HG03039 (cell line): ENCODE data around the gene POLR2C.
"Not testable (repeated sequence)": the region's sequence is repeated elsewhere in the genome, so short reads cannot be mapped to it uniquely, and the experiment has no call there.

Experiments
- ATAC-seq: cut with Tn5 transposase; IDR thresholded peaks from one replicate; pipeline ENCODE4 v1.9.1; 2021; ENCODE audit warnings: mild to moderate bottlenecking, moderate library complexity; ENCODE audit not compliant: unreplicated experiment

The POLR2C gene

DNA sequence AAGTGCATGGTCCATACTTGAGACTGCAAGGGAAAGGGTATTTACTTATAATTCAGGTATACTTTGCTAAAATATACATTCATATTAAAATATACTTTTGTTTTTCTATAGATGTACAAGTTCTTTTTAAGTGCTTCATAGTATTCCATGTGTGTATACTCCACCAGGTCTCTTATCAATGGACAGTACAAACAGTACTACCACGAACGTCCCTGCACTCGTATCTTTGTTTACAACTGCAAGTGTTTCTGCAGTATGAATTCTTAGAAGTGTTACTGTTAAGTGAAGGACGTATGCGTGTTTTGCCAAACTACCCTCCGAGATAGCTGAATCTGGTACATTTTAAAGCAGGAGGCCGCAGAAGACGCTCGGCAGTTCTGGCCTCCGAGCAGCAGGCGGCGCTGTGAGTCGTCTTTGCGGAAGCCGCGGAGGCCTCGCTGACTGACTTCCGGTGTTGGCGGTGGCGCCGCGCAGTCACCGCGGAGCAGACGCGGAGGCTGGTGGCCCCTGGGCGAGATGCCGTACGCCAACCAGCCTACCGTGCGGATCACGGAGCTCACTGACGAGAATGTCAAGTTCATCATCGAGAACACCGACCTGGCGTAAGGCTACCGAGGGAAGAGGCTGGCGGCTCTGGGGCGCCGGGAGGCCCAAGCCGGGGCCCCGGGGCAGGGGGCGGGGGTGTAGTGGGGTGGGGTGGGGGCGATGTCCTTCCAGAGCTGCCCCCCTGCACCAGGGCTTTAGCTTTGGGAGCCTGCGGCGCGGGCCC, at the start of gene POLR2C:
Gene POLR2C, plus strand, starts transcription at position 471 of the 769 bp plus-strand sequence. Its CDS starts 46 bp downstream, at position 517.
- no peak for ATAC-seq

DNA sequence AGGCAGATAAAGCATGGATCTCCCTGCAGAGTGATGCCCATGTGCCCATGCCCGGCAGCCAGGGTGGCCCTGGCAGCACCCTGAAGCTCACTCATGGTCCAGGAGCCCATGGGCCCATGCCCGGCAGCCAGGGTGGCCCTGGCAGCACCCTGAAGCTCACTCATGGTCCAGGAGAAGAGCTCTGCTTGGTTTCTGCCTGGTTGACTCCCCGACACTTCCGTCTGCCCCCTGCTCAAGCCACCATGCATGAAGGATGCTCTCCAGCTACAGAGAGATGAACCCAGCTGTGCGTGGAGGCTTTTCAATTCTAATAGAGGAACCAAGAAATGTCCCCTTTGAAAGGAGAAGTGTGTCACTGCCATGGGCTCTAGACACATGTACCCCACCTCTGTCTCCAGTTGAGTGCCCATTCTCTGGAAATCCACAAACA, 49.2 kb upstream of the POLR2C start:
- no peak for ATAC-seq

DNA sequence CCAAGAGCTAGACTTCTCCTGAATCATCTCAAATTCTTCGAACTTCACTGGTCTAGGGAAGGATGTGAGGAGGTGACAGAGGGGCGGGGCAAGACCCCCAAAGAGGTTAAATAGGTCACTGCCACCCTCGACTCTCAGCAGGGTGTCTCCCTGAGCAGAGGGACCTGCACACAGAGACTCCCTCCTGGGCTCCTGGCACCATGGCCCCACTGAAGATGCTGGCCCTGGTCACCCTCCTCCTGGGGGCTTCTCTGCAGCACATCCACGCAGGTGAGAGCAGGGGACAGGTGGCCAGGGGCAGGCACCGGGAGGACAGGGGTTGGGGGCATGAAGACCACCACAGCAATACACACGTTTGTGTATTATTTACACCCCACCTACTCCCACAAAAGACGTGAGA, 48.7 kb upstream of the POLR2C start:
- no peak for ATAC-seq

DNA sequence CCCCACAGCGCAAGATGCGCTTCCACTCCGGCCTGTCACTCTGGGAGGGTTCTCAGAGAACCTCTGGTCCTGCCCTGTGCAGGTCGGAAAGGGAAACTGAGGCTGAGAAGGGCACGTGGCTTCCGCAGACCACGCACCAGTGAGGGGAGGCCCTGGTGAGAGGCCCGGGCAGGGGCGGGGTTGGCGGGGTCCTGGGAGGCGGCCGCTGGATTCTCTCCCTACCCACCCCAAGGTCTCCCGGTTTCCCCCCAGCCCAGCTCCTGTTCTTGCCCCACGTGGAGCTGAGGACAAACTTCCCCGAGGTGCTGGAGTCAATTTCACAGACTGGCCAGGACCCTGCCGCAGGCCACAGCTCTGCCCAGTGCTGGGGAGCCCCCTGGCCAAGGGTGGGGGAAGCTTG, 46.4 kb upstream of the POLR2C start:
- no peak for ATAC-seq

DNA sequence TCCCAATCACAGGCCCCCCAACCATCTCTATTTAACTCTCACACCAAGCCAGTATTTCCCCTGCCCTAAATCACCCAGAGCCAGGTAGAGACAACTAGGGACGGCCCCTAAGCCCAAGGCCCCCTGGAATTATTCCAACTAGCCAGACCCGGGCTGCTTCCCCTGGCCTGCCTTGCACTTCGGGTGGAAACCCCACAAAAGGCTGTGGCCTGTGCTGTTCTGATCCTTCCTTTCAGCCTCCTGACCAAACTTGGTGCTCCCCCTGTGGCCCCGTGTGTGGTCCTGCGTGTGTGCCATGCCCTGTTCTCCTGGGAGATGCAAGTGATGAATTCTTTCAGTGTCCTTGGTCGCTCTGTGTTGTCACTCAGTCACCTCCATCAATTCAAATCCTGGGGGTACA, 43.0 kb upstream of the POLR2C start:
- no peak for ATAC-seq

DNA sequence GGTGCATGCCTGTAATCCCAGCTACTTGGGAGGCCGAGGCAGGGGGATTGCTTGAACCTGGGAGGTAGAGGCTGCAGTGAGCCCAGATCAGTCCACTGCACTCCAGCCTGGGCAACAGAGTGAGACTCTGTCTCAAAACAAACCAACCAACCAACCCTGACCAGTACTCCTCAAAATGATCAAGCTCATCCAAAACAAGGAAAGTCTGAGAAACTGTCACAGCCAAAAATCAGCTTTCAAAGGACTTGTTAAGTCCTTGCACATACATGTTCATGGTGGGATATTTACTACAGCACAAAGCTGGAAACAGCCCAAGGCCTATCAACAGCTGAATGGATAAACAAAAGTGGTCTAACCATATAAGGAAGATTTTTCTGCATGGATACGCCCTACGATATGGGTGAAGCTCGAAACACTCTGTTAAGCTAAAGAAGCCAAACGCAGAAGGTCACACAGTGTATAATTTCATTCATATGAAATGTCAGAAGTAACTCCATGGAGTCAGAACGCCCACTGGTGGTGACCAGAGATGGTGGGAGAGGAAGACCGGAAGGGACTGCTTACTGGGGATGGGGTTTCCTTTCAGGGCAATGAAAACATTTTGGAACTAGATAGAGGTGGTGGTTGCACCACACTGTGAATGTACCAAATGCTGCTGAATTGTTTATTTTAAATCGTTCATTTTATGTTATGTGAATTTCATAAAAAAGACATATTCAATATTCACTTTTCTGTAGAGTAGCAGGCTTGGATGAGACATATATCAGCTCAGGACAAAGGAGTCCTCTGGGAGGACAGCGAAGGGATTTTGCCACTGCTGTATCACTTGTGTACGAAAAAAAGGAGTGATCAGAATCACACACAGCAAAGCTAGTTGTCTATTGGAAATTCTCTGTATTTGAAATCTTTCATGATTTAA, 40.2 kb upstream of the POLR2C start:
- no peak for ATAC-seq

DNA sequence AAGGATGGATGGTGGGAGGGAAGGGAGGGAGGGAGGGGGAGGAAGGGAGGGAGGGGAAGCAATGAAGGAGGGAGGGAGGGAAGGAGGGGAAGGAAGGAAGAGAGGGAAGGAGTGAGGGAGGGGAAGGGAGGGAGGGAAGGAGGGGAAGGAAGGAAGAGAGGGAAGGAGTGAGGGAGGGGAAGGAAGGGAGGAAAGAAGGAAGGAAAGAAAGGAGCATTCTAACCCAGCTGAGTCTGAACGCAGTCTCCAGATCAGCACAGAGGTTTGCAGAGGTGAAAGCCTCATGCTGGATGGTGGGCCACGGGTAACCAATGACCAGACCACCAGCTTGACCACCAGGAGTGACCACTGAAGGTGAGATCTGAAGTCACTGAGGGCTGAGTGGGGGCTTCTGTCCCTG, 39.3 kb upstream of the POLR2C start:
- ATAC-seq = no peak

DNA sequence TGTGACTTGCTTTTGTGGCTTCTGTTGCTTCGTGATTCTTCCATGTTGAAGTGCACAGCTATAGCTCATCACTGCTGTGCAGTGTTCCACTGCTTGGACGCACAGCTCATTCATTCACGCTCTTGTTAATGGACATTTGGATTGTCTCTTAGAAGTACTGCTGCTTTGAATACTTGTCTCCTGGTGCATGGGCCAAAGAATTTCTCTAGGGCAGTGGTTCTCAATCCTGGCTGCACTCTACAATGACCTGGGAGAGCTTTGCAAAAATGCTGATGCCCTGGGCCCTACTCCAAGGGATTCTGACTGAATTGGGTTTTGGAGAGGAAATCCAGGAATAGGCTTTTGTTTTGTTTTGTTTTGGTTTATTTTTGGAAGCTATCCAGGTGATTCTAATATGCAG, 37.9 kb upstream of the POLR2C start:
- no peak for ATAC-seq

DNA sequence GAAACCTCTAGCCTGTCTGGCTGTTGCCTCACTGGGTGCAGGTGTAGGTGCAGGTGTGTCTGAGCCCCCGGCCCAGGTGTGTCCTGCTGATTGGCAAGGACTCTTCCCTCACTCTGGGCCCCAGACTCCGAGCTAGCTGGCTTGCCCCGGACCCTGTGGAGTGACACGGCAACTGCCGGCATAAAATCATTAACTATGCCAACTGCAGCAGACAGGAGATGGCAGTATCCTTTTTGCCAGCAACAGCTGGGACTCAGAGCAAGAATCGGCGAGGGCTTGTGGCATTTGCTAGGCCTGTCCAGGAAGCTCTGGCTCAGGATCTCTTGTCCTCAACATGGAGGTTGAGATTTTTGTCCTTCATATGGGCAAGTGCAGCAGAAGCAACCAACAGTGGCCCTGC, 36.1 kb upstream of the POLR2C start:
- ATAC-seq = no peak

DNA sequence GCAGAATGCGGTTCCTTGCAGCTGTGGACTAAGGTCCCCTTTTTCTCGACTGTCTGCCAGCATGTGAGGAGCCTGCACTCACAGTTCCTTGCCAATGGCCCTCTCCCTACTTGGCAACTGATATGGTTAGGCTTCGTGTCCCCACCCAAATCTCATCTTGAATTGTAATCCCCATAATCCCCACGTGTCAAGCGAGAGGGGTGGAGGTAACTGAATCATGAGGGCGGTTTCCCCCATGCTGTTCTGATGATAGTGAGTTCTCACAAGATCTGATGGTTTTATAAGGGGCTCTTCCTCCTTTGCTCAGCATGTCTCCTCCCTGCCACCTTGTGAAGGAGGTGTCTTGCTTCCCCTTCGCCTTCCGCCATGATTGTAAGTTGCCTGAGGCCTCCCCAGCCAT, 35.2 kb upstream of the POLR2C start:
- ATAC-seq = no peak

DNA sequence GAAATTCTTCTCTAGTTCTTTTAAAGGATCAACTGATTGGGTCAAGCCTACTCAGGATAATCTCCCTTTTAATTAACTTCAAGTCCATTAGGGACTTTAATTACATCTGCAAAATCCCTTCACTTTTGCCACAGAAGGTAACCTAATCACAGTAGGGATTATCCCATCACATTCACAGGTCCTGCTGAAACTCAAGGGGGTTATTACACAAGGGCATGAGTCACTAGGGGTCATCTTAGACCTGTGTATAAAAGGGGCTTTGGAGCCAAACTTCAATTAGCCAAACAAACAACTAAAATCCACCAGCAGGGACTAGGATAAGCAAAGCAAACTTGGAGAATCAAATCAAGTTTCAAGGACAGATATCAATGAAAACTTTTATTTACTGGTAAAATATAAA, 34.7 kb upstream of the POLR2C start:
- no peak for ATAC-seq

DNA sequence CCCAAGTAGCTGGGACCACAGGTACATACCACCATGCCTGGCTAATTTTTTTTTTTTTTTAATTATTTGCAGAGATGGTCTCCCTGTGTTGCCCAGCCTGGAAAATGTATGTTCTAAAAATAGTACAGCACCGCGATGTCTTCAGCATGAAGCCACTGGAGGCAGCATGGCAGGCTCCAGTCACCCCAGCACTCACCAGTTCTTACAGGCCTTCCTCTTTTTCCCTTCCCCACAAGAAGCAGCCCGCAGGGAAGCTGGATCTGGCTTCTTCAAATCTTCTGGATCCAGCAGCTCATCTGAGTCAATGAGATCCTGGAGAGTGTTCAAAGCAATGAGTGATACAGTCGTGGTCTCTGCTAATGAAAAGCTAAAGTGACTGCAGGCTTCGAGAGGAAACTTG, 31.5 kb upstream of the POLR2C start:
- no peak for ATAC-seq

DNA sequence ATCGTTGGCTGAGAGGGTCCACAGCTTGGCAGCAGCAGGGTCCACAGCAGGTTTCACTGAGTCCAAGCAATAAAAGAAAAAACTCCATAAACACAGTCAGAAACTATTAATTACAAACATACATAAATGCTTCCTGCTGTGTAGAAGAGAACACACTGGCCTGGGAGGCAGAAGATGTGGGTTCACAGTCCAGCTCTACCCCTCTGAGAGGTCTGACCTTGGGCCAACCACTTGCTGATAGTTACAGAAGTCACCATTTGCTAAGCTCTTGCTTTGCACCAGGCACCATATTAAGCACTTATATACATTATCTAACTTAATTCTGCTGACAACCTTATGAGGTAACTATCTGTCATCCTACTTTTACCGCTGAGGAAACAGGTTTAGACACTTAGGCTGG, 30.0 kb upstream of the POLR2C start:
- ATAC-seq = no peak

DNA sequence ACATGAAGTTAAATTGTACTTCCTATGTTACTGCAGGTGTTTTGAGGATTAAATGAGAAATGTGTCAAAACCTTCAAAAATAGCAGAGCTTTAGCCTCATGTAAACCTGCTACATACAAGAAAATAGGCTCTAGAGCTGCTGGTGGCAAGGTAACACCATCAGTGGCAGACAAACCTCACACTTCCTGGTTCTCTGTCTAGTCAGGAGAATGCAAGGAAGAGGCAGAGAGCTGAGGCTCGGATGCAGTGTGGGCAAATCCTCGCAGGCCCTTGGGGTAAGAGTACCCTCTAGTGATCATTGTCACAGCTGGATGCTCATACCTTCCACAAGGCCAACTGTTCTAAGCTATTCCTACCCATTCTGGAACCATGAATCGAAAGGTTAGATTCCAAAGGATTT, 29.5 kb upstream of the POLR2C start:
- ATAC-seq = no peak

DNA sequence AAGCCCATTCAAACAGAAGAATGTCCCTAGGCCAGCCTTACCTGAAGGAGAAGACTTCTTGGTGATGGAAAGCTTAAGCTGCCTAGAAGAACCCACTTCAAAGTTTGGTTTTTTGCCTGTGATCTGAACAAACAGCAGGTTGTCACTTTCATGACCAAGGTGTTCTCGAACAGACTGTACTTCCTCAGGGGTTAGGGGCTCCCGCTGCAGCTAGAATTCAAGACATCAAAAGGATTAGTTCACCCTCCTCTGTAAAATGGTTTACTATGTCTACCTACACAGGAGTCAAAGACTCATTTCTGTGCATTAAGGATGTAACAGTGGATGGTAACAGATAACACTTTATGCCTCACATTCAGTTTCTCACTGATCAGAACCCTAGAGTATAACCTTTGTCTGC, 28.5 kb upstream of the POLR2C start:
- no peak for ATAC-seq

DNA sequence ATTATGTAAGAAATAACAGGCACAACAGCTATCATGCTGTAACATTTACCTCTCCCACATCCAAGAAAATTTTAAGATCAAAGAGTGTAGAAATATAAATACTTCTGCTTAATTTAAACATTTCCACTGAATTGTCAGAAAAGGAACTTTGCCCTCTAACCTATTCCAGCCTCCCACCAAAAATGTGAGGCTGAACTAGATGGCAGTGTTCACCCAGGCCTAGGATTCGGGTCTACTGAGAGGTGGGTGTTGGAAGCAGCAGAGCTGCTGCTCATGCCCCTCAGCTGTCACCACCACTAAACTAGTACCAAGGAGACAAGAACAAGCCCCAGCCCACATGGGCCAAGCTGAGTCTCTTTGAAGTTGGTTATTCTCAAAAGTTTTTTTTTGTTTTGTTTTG, 26.6 kb upstream of the POLR2C start:
- ATAC-seq = no peak

DNA sequence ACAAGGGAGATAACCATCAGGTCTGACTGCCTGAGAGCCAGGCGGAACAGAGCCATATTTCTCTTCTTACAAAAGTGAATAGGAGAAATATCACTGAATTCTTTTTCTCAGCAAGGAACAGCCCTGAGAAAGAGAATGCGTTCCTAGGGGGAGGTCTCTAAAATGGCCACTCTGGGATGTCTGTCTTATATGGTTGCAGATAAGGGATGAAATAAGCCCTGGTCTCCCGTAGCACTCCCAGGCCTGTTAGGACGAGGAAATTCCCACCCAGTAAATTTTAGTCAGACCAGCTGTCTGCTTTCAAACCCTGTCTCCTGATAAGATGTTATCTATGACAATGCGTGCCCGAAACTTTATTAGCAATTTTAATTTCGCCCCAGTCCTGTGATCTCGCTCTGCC, 22.5 kb upstream of the POLR2C start:
- ATAC-seq = not testable (repeated sequence)

DNA sequence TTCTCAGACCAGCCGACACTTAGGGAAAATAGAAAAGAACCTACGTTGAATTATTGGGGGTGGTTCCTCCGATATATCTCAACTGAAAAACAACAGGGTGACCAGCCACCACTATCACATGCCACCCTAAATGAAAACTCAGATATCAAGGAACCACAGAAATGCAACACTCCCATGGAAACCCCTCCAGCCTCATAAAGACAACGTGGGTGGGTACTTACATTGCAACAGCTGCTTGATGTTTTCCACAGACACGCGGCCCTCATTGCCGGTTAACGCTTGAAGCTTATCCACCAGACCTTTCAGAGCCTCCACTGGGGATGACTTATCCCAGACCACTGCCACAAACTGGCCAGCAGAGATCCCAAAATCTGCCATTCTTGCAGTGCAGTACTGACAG, 21.9 kb upstream of the POLR2C start:
- ATAC-seq = not testable (repeated sequence)

DNA sequence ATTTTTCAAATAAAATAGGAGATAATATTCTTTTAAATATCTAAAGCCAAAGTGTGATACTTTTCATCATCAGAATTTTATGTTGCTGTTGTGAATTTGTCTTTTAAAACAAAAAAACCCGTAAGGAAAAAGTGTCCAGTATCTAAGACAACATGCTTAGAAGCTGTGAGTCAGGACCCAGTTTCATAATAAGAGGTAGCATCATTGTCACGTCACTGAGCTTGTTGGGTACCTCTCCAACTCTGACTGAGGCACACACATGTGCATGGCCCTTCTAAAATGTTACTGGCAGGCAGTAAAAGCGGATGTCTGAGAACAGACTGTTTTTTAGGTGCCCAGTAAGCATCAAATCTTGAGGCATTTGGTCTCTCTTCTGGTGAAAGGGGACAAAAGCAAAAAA, 17.8 kb upstream of the POLR2C start:
- ATAC-seq = no peak

DNA sequence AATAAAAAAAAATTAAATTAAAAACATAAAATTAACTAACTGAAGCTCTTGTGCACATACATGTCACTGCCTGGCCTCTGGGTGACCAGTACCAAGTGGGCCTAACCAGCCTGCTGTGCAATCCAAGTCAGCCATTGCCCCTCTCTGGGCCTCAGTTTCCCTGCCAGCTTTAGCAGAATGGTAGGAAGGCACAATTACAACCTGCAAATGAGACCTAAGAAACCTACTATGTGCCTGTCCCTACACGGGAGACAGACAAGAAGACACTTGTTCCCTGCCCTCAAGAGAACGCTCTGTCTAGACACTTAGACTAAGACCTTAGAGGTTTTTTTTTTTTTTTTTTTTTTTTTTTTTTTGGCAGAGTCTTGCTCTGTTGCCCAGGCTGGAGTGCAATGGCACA, 17.0 kb upstream of the POLR2C start:
- no peak for ATAC-seq

DNA sequence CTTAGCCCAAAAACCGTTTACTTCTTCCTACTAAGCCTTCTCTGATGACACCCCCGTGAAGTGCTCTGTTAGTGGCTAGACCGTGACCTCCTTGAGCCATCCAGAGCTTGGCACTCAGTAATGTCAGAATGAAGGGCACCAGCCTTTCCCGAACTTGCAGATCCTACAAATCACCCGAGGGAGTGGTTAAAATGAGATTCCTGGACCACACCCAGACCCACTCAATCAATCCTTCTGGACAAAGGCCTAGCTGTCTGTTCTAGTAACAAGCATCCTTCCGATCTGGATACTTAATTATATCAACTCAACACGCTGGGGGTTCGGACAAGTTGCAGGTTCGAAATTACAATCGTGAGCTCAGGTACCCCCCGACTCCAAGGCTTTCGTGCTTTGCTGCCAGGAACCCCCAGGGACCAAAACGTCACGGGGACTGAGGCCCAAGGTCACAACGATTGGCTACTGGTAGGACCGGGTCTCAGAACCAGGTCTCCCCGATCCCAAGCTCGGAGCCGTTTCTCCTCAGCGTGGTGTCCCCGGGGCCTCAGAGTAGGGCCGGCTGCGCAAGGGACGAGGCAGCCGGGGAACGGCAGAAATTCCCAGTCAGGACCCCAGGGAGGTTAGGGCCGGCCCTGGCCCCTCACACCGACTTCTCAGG, 15.8 kb upstream of the POLR2C start:
- ATAC-seq = peak; percentile 26
